MM.1S (cell line): ENCODE data around the gene SMPD3.

Source experiments
- CTCF ChIP-seq: fragments of 300-600 bp; sonication (generic); IDR thresholded peaks from 2 replicates; pipeline ENCODE4 v1.5.1; 2016; ENCODE audit warnings: antibody characterized with exemption, low read length, mixed read lengths
- EZH2 ChIP-seq: fragments of 300-600 bp; sonication (generic); optimal IDR thresholded peaks from 2 replicates; pipeline ENCODE3; 2017; ENCODE audit warnings: low read depth, mild to moderate bottlenecking, antibody characterized with exemption, low read length, mixed read lengths

GRCh38 chr16:68393333-68393732, 55.0 kb downstream of the SMPD3 start:
- TF ChIP-seq CTCF (no peak), EZH2 (no peak)
